DMS114 treated with DMSO at 0.1 percent for 48 hours (cell line): ENCODE measurements around the gene TRPV4.
"Not testable (repeated sequence)": the region's sequence is repeated elsewhere in the genome, so short reads cannot be mapped to it uniquely, and the experiment has no call there.

Experiments used
- DNase-seq: peaks from one replicate; lab custom pipeline; 2025; ENCODE audit not compliant: unreplicated experiment; lab: John Stamatoyannopoulos, UW

The TRPV4 gene

GRCh38 chr12:109833307-109834189 lies at the start of gene TRPV4:
TSS of gene TRPV4 (minus strand) at chr12:109833398. CDS start at chr12:109814796, 18,602 bp downstream.
- no peak for DNase-seq

- DNase-seq, result no peak
These were observed 48.6 kb upstream of the TRPV4 start for GRCh38 chr12:109881752-109882151.

GRCh38 chr12:109880938-109881337 lies 47.7 kb upstream of the TRPV4 start:
- no peak for DNase-seq

GRCh38 chr12:109880043-109880931 lies 47.1 kb upstream of the TRPV4 start, which contains the start of gene GLTP:
TSS of gene GLTP (minus strand) at chr12:109880541. CDS start at chr12:109880374, 167 bp downstream.
- peak; percentile 67 for DNase-seq

GRCh38 chr12:109879351-109880042 lies 46.3 kb upstream of the TRPV4 start:
- no peak for DNase-seq

GRCh38 chr12:109878749-109879148 lies 45.6 kb upstream of the TRPV4 start:
- DNase-seq, result no peak

GRCh38 chr12:109878247-109878625 lies 45.0 kb upstream of the TRPV4 start:
- no peak for DNase-seq

GRCh38 chr12:109877504-109878246 lies 44.5 kb upstream of the TRPV4 start:
- no peak for DNase-seq

GRCh38 chr12:109876406-109876805 lies 43.2 kb upstream of the TRPV4 start:
- DNase-seq, result no peak

- DNase-seq, result no peak
These were observed 42.5 kb upstream of the TRPV4 start for GRCh38 chr12:109875572-109876131.

- no peak for DNase-seq
These were observed 40.5 kb upstream of the TRPV4 start for GRCh38 chr12:109873653-109874052.

- DNase-seq, result no peak
These were observed 38.6 kb upstream of the TRPV4 start for GRCh38 chr12:109871668-109872314.

- DNase-seq, result no peak
These were observed 37.5 kb upstream of the TRPV4 start for GRCh38 chr12:109870648-109871047.

GRCh38 chr12:109868182-109869051 lies 35.2 kb upstream of the TRPV4 start:
- no peak for DNase-seq

GRCh38 chr12:109864916-109865315 lies 31.7 kb upstream of the TRPV4 start:
- DNase-seq, result no peak

GRCh38 chr12:109863847-109864712 lies 30.9 kb upstream of the TRPV4 start:
- DNase-seq, result no peak

GRCh38 chr12:109862491-109862890 lies 29.3 kb upstream of the TRPV4 start:
- not testable (repeated sequence) for DNase-seq
